ENCODE results near the gene SLC6A7.
"Not testable (repeated sequence)": the region's sequence is repeated elsewhere in the genome, so short reads cannot be mapped to it uniquely, and the experiment has no call there.

The SLC6A7 gene

DNA sequence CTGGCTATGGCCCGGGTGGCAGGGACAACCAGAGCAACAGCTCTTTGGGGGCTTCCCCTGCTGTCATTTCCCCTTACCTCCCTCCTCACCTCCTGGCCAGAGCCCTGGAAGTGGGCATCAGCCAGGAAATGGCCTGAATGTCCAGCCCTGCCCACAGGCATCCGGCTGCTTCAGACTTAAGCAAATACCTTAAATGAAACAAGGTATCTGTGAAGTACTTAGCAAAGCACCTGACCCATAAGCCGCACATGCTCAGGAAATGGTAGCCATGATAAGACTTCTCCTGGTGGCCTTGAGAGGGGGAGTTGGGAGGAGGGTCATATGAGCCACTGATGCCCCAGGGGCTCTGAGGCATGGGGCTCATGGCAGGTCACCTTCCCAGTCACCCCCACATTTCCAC lies 55.9 kb downstream of the SLC6A7 start:
- no peak for DNase-seq

DNA sequence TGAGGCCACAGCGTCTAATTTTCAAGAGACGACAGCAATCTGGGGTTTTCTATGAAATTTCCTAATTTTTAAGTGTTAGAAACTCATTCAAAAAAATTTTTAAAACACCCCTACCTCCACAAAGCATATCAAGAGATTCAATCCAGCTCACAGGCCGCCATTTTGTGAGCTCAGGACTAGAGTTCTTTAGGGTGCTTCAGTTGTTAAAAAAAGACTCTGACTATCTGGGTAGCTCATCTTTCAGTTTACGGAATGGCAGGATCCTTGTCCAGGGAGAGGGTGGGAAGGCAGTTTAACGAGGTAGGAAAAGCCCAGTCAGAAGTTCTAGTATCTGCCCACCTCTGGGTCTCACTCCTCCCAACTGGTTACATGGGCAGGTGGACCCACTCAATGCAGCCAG lies 56.6 kb downstream of the SLC6A7 start:
- no peak for DNase-seq

DNA sequence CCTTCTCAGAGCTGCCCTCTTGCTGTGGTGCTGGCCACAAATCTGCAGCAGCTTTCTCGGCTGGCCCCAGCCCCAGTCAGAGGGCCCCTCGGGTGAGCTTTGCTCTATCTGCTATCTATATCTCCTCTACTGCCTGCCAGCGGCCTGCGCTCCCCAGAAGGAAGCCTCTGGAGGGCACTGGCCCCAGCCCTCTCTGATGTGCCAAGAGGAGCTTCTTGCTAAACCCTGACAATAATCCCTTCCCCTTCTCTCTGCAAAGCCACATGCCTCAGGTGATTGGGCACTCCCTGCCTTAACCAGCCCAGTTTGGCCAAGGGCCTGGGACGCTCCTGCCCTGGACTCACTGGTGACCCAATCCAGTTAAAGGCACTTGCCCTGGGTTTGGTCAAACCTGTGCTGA lies 57.0 kb downstream of the SLC6A7 start:
- no peak for DNase-seq

DNA sequence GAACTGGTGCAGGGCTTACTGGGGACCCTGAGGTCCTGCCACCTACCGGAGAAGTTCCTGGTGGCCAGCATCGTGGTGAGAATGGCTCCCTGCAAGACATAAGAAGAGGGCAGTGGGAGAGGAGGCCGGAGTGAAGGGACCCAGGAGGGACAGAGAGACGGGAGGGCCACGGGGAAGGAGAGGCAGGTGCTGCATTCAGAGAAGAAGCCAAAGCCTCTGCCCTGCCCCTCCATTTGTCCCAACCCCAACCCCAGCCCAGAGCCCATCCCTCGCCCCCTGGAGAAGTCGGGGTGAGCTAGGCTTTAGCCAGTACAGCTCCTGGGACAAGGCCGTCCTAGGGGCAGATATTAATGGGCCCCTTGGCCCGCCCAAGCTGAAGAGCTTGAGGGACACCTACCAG lies 57.9 kb downstream of the SLC6A7 start:
- no peak for DNase-seq

DNA sequence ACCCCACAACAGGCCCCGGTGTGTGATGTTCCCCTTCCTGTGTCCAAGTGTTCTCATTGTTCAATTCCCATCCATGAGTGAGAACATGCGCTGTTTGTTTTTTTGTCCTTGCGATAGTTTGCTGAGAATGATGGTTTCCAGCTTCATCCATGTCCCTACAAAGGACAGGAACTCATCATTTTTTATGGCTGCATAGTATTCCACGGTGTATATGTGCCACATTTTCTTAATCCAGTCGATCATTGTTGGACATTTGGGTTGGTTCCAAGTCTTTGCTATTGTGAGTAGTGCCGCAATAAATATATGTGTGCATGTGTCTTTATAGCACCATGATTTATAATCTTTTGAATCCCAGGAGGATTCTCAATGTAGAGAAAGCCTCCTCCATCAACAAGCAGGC lies 58.6 kb downstream of the SLC6A7 start:
- DNase-seq: not testable (repeated sequence)

DNA sequence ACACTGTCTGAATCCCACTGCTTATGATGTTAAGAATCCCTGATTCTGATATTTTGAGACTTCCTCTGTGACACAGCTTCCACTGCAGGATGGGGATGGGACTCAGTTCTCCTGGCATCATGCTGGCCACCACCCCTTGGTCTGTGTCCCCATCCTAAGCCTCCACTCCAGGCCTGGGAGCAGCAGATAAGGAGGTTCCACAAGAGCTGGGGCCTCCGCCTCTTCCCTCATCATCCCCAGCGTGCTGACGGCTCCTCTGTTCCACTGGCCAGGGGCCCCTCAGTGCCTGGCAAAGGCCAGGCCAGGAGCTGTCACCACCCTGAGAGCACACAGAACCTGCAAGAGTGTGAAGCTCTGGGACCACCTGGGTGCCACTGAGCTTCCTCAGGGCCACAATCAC lies 59.1 kb downstream of the SLC6A7 start:
- DNase-seq: no peak

DNA sequence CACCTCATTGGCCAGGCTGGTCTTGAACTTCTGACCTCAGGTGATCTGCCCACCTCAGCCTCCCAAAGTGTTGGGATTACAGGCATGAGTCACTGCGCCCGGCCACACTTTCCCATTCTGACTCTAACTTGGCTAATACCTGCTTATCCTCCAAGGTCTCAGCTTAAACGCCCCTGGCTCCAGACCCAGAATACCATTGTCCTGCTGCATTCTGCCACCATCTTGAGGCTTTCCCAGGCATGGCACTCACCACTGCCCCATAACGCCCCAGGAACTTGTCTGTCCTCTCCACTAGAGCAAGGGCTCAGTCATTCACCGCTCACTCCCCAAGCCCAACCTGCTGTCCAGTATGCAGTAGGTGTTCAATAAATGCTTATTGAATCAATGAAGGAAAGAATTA lies 59.9 kb downstream of the SLC6A7 start:
- no peak for DNase-seq

DNA sequence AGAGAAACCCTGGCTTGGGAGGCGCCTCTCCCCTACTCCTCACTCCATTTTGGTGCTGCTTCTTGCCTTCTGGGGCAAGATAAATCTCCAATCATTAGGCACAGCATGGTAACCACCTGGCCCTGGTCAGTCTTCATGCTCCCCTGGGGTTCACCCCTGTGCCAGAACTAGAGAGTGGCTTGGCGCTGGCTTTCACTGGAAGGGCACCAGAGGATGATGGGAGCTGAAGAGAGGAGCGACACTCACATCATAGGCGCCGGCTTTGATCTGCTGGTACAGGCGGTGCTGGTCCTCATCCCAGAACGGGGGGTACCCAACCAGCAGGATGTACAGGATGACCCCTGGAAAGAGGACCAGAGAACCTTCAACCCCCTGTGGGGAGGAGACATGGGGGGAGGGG lies 61.6 kb downstream of the SLC6A7 start:
- DNase-seq: no peak

DNA sequence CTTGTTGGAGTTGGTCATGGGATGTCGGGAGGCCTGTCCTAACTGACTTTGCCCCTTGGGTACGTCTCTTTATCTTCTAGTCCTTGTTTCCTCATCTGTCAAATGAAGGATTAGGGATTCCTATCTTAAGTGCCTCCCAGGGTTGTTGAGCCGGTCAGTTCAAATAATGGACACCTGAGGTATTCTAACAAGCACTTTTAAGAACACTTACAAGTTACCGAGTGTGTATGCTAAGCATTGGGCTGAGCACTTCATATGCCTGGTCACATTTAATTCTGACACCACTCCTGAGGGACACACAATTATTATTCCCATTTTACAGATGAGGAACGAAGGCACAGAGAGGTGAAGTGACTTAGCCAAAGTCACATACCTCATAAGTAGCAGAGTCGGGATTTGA lies 62.6 kb downstream of the SLC6A7 start:
- no peak for DNase-seq

DNA sequence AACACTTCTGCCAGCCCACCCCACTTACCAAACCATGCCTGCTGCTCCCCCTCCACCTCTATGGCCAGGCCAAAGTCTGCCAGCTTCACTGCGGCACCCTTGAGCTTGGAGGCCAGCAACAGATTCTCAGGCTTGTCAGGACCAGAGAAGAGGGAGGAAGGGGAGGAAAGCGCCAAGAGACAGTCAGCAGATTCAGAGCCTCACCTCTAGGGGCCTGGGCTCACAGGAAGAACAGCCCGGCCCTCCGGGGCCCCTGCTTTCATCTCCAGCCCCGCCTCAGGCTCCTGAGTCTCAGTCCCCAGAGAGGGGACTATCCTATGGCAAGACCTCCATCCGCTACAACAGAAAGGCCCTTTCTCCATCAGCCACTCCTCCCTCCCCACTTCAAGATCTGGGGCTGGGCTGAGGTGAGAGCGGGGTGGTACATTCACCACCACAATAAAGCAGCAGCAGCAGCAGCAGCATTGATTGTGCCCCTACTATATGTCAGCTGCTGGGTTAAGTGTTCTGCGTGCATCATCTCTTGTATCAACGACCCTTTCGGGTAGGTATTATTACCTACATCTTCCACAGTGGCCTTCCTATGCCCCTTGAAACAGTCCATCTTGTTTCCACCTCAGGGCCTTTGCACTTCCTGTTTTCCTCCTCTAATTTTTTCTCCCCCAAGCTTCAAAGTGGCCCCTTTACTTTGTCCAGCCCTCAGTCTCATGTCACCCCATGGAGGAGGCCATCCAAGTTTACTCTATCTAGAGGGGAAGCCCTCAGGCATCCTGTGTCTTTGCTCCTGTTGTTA lies 63.8 kb downstream of the SLC6A7 start:
- no peak for DNase-seq

DNA sequence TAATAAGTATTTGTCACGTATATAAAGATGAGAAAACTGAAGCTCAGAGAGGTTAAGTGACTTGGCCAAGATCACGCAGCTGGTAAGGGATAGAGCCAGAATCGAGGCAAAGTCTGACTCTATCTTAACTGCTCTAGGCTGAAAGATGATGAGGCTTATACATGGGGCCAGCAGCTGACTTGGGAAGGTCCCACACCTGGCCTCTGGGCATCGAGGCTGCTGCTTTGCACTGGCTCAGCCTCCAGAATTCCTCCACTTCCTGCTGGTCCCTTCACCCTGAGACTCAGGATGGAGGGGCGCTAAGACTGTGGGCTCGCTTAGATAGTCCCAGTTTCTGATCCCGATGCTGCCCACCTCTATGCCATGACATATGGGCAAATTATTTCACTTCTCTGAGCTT lies 64.5 kb downstream of the SLC6A7 start:
- DNase-seq: no peak

DNA sequence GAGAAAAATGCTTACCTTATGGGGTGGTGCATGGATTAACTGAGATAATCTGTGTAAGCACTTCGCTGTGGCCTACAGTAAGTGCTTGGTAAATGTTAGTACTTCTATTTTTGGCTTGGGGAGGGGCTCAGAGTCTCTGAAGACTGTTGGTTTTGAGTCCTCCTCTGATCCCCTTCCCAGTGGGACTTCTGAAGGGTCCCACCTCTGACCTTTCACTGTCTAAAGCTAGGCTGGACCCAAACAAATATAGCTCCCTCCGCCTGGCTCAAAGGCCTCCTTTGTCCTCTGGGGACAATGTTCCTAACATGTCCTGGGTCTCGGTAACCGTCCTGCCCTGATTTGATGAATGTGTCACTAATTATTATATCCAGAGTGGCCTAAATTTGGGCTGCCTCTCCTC lies 64.9 kb downstream of the SLC6A7 start:
- no peak for DNase-seq

DNA sequence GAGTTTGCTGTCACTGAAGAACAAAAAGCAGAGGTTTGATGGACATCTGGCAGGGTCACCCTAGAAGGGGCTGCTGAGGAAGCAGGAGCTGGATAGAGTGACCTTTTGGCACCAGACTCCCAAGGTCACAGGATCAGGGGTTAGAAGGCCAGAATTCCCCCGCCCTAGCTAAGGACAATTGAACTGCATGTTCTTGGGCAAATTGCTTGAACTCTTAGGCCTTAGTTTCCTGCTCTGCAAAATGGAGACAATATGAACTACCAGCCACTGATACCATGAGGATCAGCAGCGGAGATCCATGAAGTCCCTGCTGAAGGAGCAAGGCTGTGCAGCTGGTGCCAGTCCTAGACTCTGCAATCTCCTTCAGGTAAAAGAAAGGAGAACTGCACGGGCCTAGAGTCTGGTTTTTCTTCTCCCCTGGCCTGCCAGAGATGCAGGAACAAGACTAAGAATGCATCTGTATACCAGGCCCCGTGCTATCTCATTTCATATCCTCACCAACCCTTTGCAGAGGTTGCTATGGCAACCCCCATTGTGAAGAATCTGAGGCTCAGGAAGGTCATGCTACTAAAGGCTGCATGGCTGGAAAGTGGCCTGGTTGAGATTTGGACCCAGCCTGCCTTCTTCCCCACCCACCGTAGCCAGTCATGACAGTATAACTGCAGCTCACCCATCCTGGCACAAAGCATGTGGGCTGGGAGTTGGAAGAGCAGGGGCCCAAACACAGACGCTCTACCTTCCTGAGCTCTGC lies 66.0 kb downstream of the SLC6A7 start:
- no peak for DNase-seq

DNA sequence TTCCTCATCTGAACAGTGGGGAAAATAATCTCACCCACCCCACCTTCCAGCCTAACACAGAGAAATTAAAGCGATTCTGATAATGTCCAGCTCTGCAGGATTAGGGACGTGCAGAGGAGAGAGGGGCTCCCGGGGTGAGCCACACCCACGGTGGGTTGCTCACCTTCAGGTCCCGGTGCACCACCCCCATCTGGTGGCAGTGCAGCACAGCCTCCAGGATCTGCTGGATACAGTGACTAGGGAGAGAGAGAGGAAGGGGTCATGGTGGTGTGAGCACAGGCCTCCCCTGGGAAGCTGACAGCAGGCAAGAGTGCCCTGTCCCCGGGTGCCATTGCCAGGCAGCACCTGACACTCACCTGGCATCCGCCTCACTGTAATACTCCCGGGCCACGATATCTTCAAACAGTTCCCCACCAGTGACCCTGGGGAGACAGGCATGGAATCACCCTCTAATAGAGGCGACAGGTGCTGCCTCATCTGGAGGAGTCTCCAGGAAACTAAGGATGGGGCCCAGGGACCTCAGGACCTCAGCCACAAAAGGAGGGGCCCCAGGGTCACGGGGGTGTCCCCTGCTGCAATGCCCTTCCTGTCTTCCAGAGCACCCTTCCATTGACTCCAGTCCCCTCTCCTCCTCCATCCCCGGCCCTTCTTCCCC lies 66.7 kb downstream of the SLC6A7 start:
- no peak for DNase-seq

DNA sequence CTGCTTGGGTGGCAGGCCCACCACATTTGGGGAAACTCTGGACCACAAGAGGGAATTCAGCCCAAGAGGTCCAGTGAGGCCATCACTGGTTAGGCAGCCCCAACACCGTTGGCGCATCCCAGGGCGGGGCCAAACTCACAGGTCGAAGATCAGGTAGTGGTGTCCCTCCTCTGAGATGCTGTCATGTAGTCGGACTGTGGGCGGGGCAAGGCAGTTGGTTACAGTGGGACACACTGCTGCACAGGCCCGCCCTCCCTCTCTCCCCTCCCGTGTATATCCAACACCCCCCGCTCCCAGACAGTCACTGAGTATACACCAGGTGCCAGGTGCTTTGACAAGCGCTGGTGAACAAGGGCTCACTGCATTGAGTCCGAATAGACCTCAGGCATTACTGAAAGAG lies 67.6 kb downstream of the SLC6A7 start:
- no peak for DNase-seq

DNA sequence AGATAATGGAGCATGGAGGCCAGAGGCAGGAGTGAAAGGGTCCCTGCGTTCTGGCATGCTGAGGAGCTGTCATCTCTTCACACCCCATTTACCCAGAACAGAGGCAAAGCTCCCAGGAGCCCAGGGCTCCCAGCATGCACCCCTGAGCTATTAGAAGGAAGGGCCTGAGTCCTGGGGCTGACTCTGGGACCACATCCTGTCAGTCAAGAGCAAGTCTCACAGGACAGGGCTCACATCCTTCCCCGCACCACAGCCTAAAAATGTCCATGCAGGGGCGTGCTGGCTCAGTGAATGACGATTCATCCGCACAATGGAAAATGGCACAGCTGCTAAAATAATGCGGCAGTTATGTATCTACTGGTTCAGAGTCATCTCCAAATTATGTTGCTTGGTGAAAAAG lies 68.3 kb downstream of the SLC6A7 start:
- DNase-seq: peak; percentile 34
